IMR-90 (cell line): Measurements from ENCODE around the gene DPYSL5. TPM values are rescaled to one million over a fixed set of nuclear protein-coding genes. Genes with fewer than 3 reads are reported as not detected.

ENCODE experiments used
- ATAC-seq: fragments of 200-7000 bp; cut with Tn5 transposase; 2 replicates; pipeline ENCODE4 v1.9.1; 2020; ENCODE audit warnings: low read depth, mild to moderate bottlenecking, moderate library complexity
- BruUV-seq: library from RNA; stranded (reverse); fragments of 400-500 nt; replicated peaks from 2 replicates; lab custom pipeline; 2021; lab: Mats Ljungman, UMichigan
- CTCF ChIA-PET: fragments of 300-600 bp; formaldehyde crosslinking; extraction: SDS; loops from one replicate; lab custom pipeline; 2021; ENCODE audit warnings: antibody characterized with exemption; lab: Yijun Ruan, JAX
- POLR2A ChIA-PET: fragments of 300-600 bp; sonication (Branson Sonifier 250); formaldehyde crosslinking; loops from one replicate; lab custom pipeline; 2022; ENCODE audit warnings: antibody characterized with exemption; ENCODE audit not compliant: unreplicated experiment; lab: Charles Lee
- DNase-seq: peaks from one replicate; pipeline ENCODE4 v3.0.0; 2013
- H2AFZ ChIP-seq: replicated peaks from 2 replicates; pipeline ENCODE3; 2013; ENCODE audit warnings: low read length, mild to moderate bottlenecking; ENCODE audit not compliant: poor library complexity
- H2AK5ac ChIP-seq: 2 replicates; pipeline ENCODE4 v1.6.1; 2013; ENCODE audit warnings: low read depth, low read length, inconsistent platforms
- H2AK9ac ChIP-seq: replicated peaks from 2 replicates; pipeline ENCODE3; 2013; ENCODE audit warnings: mild to moderate bottlenecking, low read depth, low read length, moderate library complexity; ENCODE audit not compliant: poor library complexity
- H2BK120ac ChIP-seq: 2 replicates; pipeline ENCODE4 v1.6.1; 2013; ENCODE audit warnings: low read depth, low read length, inconsistent platforms
- H2BK15ac ChIP-seq: 3 replicates; pipeline ENCODE4 v1.6.1; 2013; ENCODE audit warnings: low read depth, low read length, inconsistent platforms
- H2BK20ac ChIP-seq: 2 replicates; pipeline ENCODE4 v1.6.1; 2013; ENCODE audit warnings: low read depth, mild to moderate bottlenecking, inconsistent platforms, low read length, moderate library complexity
- H2BK5ac ChIP-seq: 2 replicates; pipeline ENCODE4 v1.6.1; 2013; ENCODE audit warnings: mild to moderate bottlenecking, low read depth, low read length, inconsistent platforms; ENCODE audit not compliant: poor library complexity, severe bottlenecking
- H3K14ac ChIP-seq: replicated peaks from 2 replicates; pipeline ENCODE4 v1.6.1; 2013; ENCODE audit warnings: low read depth, low read length, inconsistent platforms
- H3K18ac ChIP-seq: 2 replicates; pipeline ENCODE4 v1.6.1; 2013; ENCODE audit warnings: low read depth, low read length, control low read depth
- H3K23ac ChIP-seq: 2 replicates; pipeline ENCODE4 v1.6.1; 2013; ENCODE audit warnings: low read depth, low read length, inconsistent platforms
- H3K27ac ChIP-seq: 2 replicates; pipeline ENCODE4 v1.5.1; 2013; ENCODE audit warnings: mild to moderate bottlenecking, control low read depth, low read length; ENCODE audit not compliant: insufficient read depth
- H3K27me3 ChIP-seq: 2 replicates; pipeline ENCODE4 v1.6.1; 2013; ENCODE audit warnings: low read length; ENCODE audit not compliant: control insufficient read depth, insufficient read depth
- H3K36me3 ChIP-seq: 2 replicates; pipeline ENCODE4 v1.6.1; 2013; ENCODE audit warnings: low read length, mixed read lengths; ENCODE audit not compliant: control insufficient read depth, insufficient read depth
- H3K4ac ChIP-seq: 2 replicates; pipeline ENCODE4 v1.6.1; 2013; ENCODE audit warnings: low read depth, low read length, inconsistent platforms
- H3K4me1 ChIP-seq: 2 replicates; pipeline ENCODE4 v1.6.1; 2013; ENCODE audit warnings: low read length, mixed read lengths; ENCODE audit not compliant: control insufficient read depth, insufficient read depth
- H3K4me2 ChIP-seq: 2 replicates; pipeline ENCODE4 v1.6.1; 2013; ENCODE audit warnings: low read depth, mild to moderate bottlenecking, control low read depth, low read length, moderate library complexity
- H3K4me3 ChIP-seq: 2 replicates; pipeline ENCODE4 v1.5.1; 2013; ENCODE audit warnings: low read depth, mild to moderate bottlenecking, control low read depth, low read length, moderate library complexity; ENCODE audit not compliant: insufficient read depth
- H3K56ac ChIP-seq: 2 replicates; pipeline ENCODE4 v1.6.1; 2013; ENCODE audit warnings: low read length, inconsistent platforms; ENCODE audit not compliant: insufficient read depth; ENCODE audit errors: extremely low read depth
- H3K79me1 ChIP-seq, 2 experiments: 2 replicates each; pipeline ENCODE4 v1.6.1; 2013; ENCODE audit warnings: low read length in 2 of 2, inconsistent platforms in 1 of 2, low read depth in 1 of 2
- H3K9ac ChIP-seq: 2 replicates; pipeline ENCODE4 v1.6.1; 2013; ENCODE audit warnings: low read depth, low read length, control low read depth
- H3K9me1 ChIP-seq: 2 replicates; pipeline ENCODE4 v1.6.1; 2013; ENCODE audit warnings: low read length, inconsistent platforms; ENCODE audit not compliant: insufficient read depth
- H3K9me3 ChIP-seq: 2 replicates; pipeline ENCODE4 v1.6.1; 2013; ENCODE audit warnings: low read length; ENCODE audit not compliant: control insufficient read depth, insufficient read depth
- H4K20me1 ChIP-seq: 2 replicates; pipeline ENCODE4 v1.6.1; 2013; ENCODE audit warnings: low read length, inconsistent platforms; ENCODE audit not compliant: insufficient read depth
- H4K5ac ChIP-seq: 2 replicates; pipeline ENCODE4 v1.6.1; 2013; ENCODE audit warnings: mild to moderate bottlenecking, low read depth, low read length, control low read depth
- H4K8ac ChIP-seq, 2 experiments: 2 replicates each; pipeline ENCODE4 v1.6.1; 2013; ENCODE audit warnings: low read depth in 2 of 2, low read length in 2 of 2, control low read depth in 1 of 2, inconsistent platforms in 1 of 2
- H4K91ac ChIP-seq: 2 replicates; pipeline ENCODE4 v1.6.1; 2013; ENCODE audit warnings: low read depth, low read length, inconsistent platforms; ENCODE audit not compliant: insufficient read depth
- FOS ChIP-seq: fragments of 150-350 bp; IDR thresholded peaks from 2 replicates; pipeline ENCODE4 v1.6.1; 2016; ENCODE audit warnings: low read depth, low read length
- MAFK ChIP-seq: IDR thresholded peaks from 2 replicates; pipeline ENCODE4 v1.6.1; 2012; ENCODE audit warnings: low read depth, low read length, improper control_type of control experiment
- MAZ ChIP-seq: IDR thresholded peaks from 2 replicates; pipeline ENCODE4 v1.6.1; 2012; ENCODE audit warnings: low read depth, mild to moderate bottlenecking, low read length, improper control_type of control experiment, moderate library complexity, borderline replicate concordance
- MXI1 ChIP-seq: IDR thresholded peaks from 2 replicates; pipeline ENCODE4 v1.6.1; 2012; ENCODE audit warnings: low read depth, mild to moderate bottlenecking, low read length, moderate library complexity, borderline replicate concordance
- NFE2L2 ChIP-seq: fragments of 150-350 bp; IDR thresholded peaks from 2 replicates; pipeline ENCODE4 v1.6.1; 2016; ENCODE audit warnings: low read depth, mild to moderate bottlenecking, low read length
- POLR2A ChIP-seq: IDR thresholded peaks from 2 replicates; pipeline ENCODE4 v1.6.1; 2012; ENCODE audit warnings: mild to moderate bottlenecking, low read depth, low read length
- RFX5 ChIP-seq: IDR thresholded peaks from 2 replicates; pipeline ENCODE4 v1.8.0; 2012; ENCODE audit warnings: low read depth, mild to moderate bottlenecking, low read length, moderate library complexity
- SMC3 ChIP-seq: fragments of 150-350 bp; IDR thresholded peaks from 2 replicates; pipeline ENCODE4 v1.6.1; 2016; ENCODE audit warnings: low read depth, mild to moderate bottlenecking, antibody characterized with exemption, low read length, moderate library complexity
- whole genome bisulfite sequencing, 2 experiments: methylation state at CpG; one replicate each; pipeline versions ENCODE4 v1.1.5 to v1.1.7; 2013; ENCODE audit warnings: missing lambda C conversion rate in 2 of 2; ENCODE audit not compliant: insufficient read length in 1 of 2; ENCODE audit errors: extremely low coverage in 2 of 2; 5-methylcytosine and 5-hydroxymethylcytosine counted together
- dilution Hi-C: fragments of 300-500 bp; cut with HindIII; formaldehyde crosslinking; loops from one replicate; pipeline ENCODE4 v1.14.3; 2018; ENCODE audit warnings: low sequenced_read_pairs; ENCODE audit not compliant: unreplicated experiment
- in situ Hi-C: fragments of 300-500 bp; cut with MboI; formaldehyde crosslinking; loops from 3 replicates; pipeline ENCODE4 v1.14.3; 2019; ENCODE audit warnings: low sequenced_read_pairs, inconsistent platforms, mixed read lengths
- intact Hi-C: fragments of 100-400 bp; cut with micrococcal nuclease; formaldehyde crosslinking; loops from 2 replicates; pipeline ENCODE4 v1.10.0; 2022
- polyA plus RNA-seq, 3 experiments: library from polyadenylated mRNA; depleted of rRNA; stranded (reverse); fragments of >200 nt; gene quantifications; 2 replicates each; pipeline ENCODE4 v1.2.3, GENCODE V29; 2012; ENCODE audit warnings: low replicate concordance in 1 of 3
- total RNA-seq: library from RNA; depleted of rRNA; stranded (reverse); fragments of >200 nt; gene quantifications from 2 replicates; pipeline ENCODE4 v1.2.3, GENCODE V29; 2012
- TF ChIP-seq, protein P1 (sequence below): conservative IDR thresholded peaks from 2 replicates; pipeline ENCODE4 v1.5.1; 2012; ENCODE audit warnings: mild to moderate bottlenecking, low read depth, low read length, improper control_type of control experiment

The DPYSL5 gene
- total and polyA plus RNA-seq, 2 of the 4 experiments (the other 2 are of a cell fraction): not detected

DNA sequence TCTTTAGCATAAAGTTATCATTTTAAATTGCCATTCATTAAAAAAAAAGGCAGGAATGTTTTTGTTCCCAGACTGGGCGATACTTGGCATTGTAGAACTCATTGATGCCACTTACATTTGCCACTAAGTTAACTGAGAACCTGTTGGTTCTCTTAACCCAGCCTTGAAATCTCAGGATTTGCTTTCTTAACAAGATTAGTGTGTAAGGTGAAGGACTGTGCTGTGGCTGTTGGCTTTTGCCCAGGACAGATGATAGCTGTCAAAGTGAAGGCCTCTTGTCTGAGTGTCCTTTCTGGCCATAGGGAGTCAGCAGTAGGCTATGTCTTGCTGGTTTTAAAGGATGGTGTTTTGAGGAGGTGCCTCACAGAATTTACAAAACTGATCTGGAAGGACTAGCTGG is 2.6 kb downstream of the DPYSL5 start:
- CTCF ChIA-PET: interaction anchor here (1.4 kb wide), 1 partner anchor 166 kb away, joined by 3 read pairs; no protein-coding TSS in a partner anchor
- DNase-seq (no peak), ATAC-seq (no peak)
- BruUV-seq: no TSS peak
- H3K36me3 ChIP-seq: no peaks in the 10 kb centered on the region
- no peak overlapping the region for H2BK20ac ChIP-seq
- H2BK15ac ChIP-seq: no peak overlapping the region
- in situ Hi-C loops (no loop called here), dilution Hi-C loops (no loop called here), intact Hi-C loops (no loop called here)
- no peaks in the 10 kb centered on the region; the same call in 1 of the 2 replicates for H3K9me3 ChIP-seq
- no peak overlapping the region for H2AFZ ChIP-seq
- no peak overlapping the region for H3K4ac ChIP-seq
- H2BK5ac ChIP-seq: no peak overlapping the region
- no peak overlapping the region for H4K91ac ChIP-seq
- no peak overlapping the region for H4K8ac ChIP-seq
- no peaks in the 10 kb centered on the region for H3K9me1 ChIP-seq
- H3K79me1 ChIP-seq: no peaks in the 10 kb centered on the region
- H3K23ac ChIP-seq: no peak overlapping the region
- H3K14ac ChIP-seq: no peak overlapping the region
- no peak overlapping the region for H2AK9ac ChIP-seq
- no peaks in the 10 kb centered on the region for H3K4me1 ChIP-seq
- no peak overlapping the region for H2AK5ac ChIP-seq
- no peak overlapping the region for H3K9ac ChIP-seq
- WGBS, 2 experiments: no CpG with 5 or more reads among the region's 1 CpG
- no peaks in the 10 kb centered on the region for H4K20me1 ChIP-seq
- no peak overlapping the region for H3K18ac ChIP-seq
- no peak overlapping the region for H2BK120ac ChIP-seq
- H3K56ac ChIP-seq: no peak overlapping the region
- POLR2A ChIA-PET: no interaction called here
- no peak overlapping the region for H3K4me3 ChIP-seq
- no peak overlapping the region for H3K27ac ChIP-seq
- H3K4me2 ChIP-seq: no peak overlapping the region
- H4K5ac ChIP-seq: no peak overlapping the region
- TF ChIP-seq SMC3: no peak
- TF ChIP-seq MXI1: no peak
- TF ChIP-seq FOS: no peak
- no peak for TF ChIP-seq MAFK
- TF ChIP-seq, protein P1, sequence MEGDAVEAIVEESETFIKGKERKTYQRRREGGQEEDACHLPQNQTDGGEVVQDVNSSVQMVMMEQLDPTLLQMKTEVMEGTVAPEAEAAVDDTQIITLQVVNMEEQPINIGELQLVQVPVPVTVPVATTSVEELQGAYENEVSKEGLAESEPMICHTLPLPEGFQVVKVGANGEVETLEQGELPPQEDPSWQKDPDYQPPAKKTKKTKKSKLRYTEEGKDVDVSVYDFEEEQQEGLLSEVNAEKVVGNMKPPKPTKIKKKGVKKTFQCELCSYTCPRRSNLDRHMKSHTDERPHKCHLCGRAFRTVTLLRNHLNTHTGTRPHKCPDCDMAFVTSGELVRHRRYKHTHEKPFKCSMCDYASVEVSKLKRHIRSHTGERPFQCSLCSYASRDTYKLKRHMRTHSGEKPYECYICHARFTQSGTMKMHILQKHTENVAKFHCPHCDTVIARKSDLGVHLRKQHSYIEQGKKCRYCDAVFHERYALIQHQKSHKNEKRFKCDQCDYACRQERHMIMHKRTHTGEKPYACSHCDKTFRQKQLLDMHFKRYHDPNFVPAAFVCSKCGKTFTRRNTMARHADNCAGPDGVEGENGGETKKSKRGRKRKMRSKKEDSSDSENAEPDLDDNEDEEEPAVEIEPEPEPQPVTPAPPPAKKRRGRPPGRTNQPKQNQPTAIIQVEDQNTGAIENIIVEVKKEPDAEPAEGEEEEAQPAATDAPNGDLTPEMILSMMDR: no peak
- TF ChIP-seq RFX5: no peak
- no peak for TF ChIP-seq MAZ
- no peak for TF ChIP-seq NFE2L2
- TF ChIP-seq POLR2A: no peak
- H3K27me3 ChIP-seq: peaks cover 82% of the 10 kb centered on the region
